COLO829 (cell line): Measurements from ENCODE around the gene CAMSAP1.
A peak's percentile ranks its signal among the peaks of the same experiment; 100 is the strongest.

Experiments used
- DNase-seq: peaks from one replicate; pipeline ENCODE4 v3.0.0; 2012; ENCODE audit warnings: low spot score

Gene CAMSAP1

GRCh38 chr9:135883410-135884089 lies 23.8 kb downstream of the CAMSAP1 start:
- no peak for DNase-seq

GRCh38 chr9:135882011-135882410 lies 25.3 kb downstream of the CAMSAP1 start:
- no peak for DNase-seq

GRCh38 chr9:135880438-135880837 lies 26.9 kb downstream of the CAMSAP1 start:
- DNase-seq = no peak

GRCh38 chr9:135879619-135880018 lies 27.7 kb downstream of the CAMSAP1 start:
- no peak for DNase-seq

- DNase-seq = no peak
Observed at GRCh38 chr9:135879237-135879601, 28.1 kb downstream of the CAMSAP1 start.

- no peak for DNase-seq
Observed at GRCh38 chr9:135878528-135879236, 28.7 kb downstream of the CAMSAP1 start.

GRCh38 chr9:135877791-135878527 lies 29.4 kb downstream of the CAMSAP1 start:
- DNase-seq = no peak

GRCh38 chr9:135876936-135877335 lies 30.4 kb downstream of the CAMSAP1 start:
- DNase-seq = no peak

- no peak for DNase-seq
Observed at GRCh38 chr9:135874859-135875258, 32.5 kb downstream of the CAMSAP1 start.

GRCh38 chr9:135869909-135870308 lies 37.4 kb downstream of the CAMSAP1 start:
- no peak for DNase-seq

- no peak for DNase-seq
Observed at GRCh38 chr9:135865531-135865930, 41.8 kb downstream of the CAMSAP1 start.

GRCh38 chr9:135864447-135865049 lies 42.8 kb downstream of the CAMSAP1 start:
- DNase-seq = peak; percentile 75

GRCh38 chr9:135862809-135863208 lies 44.5 kb downstream of the CAMSAP1 start:
- DNase-seq = no peak

GRCh38 chr9:135858491-135859185 lies 48.7 kb downstream of the CAMSAP1 start:
- no peak for DNase-seq

- no peak for DNase-seq
Observed at GRCh38 chr9:135857843-135858242, 49.5 kb downstream of the CAMSAP1 start.

GRCh38 chr9:135857371-135857786 lies 50.0 kb downstream of the CAMSAP1 start:
- peak; percentile 32 for DNase-seq

GRCh38 chr9:135851748-135852147 lies 55.6 kb downstream of the CAMSAP1 start:
- no peak for DNase-seq

- DNase-seq = peak; percentile 42
Observed at GRCh38 chr9:135850737-135851136, 56.6 kb downstream of the CAMSAP1 start.

GRCh38 chr9:135849181-135849580 lies 58.2 kb downstream of the CAMSAP1 start:
- DNase-seq = no peak

- DNase-seq = no peak
Observed at GRCh38 chr9:135848341-135849047, 58.9 kb downstream of the CAMSAP1 start.

GRCh38 chr9:135847833-135848232 lies 59.5 kb downstream of the CAMSAP1 start:
- DNase-seq = no peak
